WTC11 (cell line): ENCODE results near the gene C1QL1. TPM values are rescaled to one million over a fixed set of nuclear protein-coding genes. Genes with fewer than 3 reads are reported as not detected.

Experiments
- ATAC-seq: fragments of 200-7000 bp; cut with Tn5 transposase; 2 replicates; pipeline ENCODE4 v1.10.0; 2021; ENCODE audit warnings: mild to moderate bottlenecking, moderate library complexity
- CTCF ChIA-PET: fragments of 300-600 bp; sonication (Branson Sonifier 250); formaldehyde crosslinking; loops from one replicate; lab custom pipeline; 2021; ENCODE audit warnings: antibody characterized with exemption; lab: Charles Lee
- POLR2A ChIA-PET: fragments of 350-600 bp; sonication (Branson Sonifier 250); formaldehyde crosslinking; loops from one replicate; lab custom pipeline; 2021; ENCODE audit warnings: antibody characterized with exemption; lab: Charles Lee
- DNase-seq: peaks from one replicate; pipeline ENCODE4 v3.0.0; 2021; ENCODE audit warnings: low spot score
- H3K27ac Mint-ChIP-seq: 2 replicates; pipeline ENCODE4 v1.8.0; 2021; ENCODE audit warnings: mixed read lengths
- H3K27me3 Mint-ChIP-seq: 2 replicates; pipeline ENCODE4 v1.8.0; 2021; ENCODE audit warnings: low read depth, mild to moderate bottlenecking, moderate library complexity, mixed read lengths
- H3K36me3 Mint-ChIP-seq: 2 replicates; pipeline ENCODE4 v1.8.0; 2021; ENCODE audit warnings: mixed read lengths
- H3K4me1 Mint-ChIP-seq: 2 replicates; pipeline ENCODE4 v1.8.0; 2022; ENCODE audit warnings: mixed read lengths
- H3K4me3 Mint-ChIP-seq: 2 replicates; pipeline ENCODE4 v1.8.0; 2021; ENCODE audit warnings: mild to moderate bottlenecking, moderate library complexity, mixed read lengths
- H3K9me3 Mint-ChIP-seq: 2 replicates; pipeline ENCODE4 v1.8.0; 2021; ENCODE audit warnings: mixed read lengths
- ETV6 ChIP-seq: sonication (generic); formaldehyde crosslinking; IDR thresholded peaks from 2 replicates; pipeline ENCODE4 v1.8.1; 2022; ENCODE audit warnings: mild to moderate bottlenecking, missing genetic modification reagents
- HMGA2 ChIP-seq: fragments of 250-450 bp; sonication (Bioruptor Pico); IDR thresholded peaks from 2 replicates; pipeline ENCODE4 v1.4.0; 2021; ENCODE audit warnings: mild to moderate bottlenecking, moderate library complexity
- OVOL2 ChIP-seq: fragments of 250-450 bp; sonication (Bioruptor Pico); IDR thresholded peaks from 2 replicates; pipeline ENCODE4 v1.9.0; 2021; ENCODE audit warnings: mild to moderate bottlenecking, borderline replicate concordance
- SMAD3 ChIP-seq: sonication (generic); formaldehyde crosslinking; IDR thresholded peaks from 2 replicates; pipeline ENCODE4 v1.8.0; 2022; ENCODE audit warnings: missing genetic modification reagents, mild to moderate bottlenecking, borderline replicate concordance
- TEAD4 ChIP-seq: sonication (generic); formaldehyde crosslinking; IDR thresholded peaks from 2 replicates; pipeline ENCODE4 v1.8.0; 2022; ENCODE audit warnings: mild to moderate bottlenecking, missing genetic modification reagents
- ZNF232 ChIP-seq: sonication (generic); formaldehyde crosslinking; IDR thresholded peaks from 2 replicates; pipeline ENCODE4 v1.8.0; 2022; ENCODE audit warnings: mild to moderate bottlenecking, missing genetic modification reagents
- ZNF263 ChIP-seq: sonication (generic); formaldehyde crosslinking; IDR thresholded peaks from 2 replicates; pipeline ENCODE4 v1.8.1; 2022; ENCODE audit warnings: low read depth, mild to moderate bottlenecking, moderate library complexity, missing genetic modification reagents
- total RNA-seq: library from RNA; stranded (reverse); gene quantifications from 3 replicates; pipeline ENCODE4 v1.2.3, GENCODE V29; 2021
- TF ChIP-seq, protein P1 (sequence below): sonication (generic); formaldehyde crosslinking; IDR thresholded peaks from 2 replicates; pipeline ENCODE4 v1.8.1; 2022; ENCODE audit warnings: mild to moderate bottlenecking, missing genetic modification reagents, moderate library complexity, borderline replicate concordance
- TF ChIP-seq, protein P2 (sequence below): sonication (generic); formaldehyde crosslinking; IDR thresholded peaks from 2 replicates; pipeline ENCODE4 v1.8.0; 2023; ENCODE audit warnings: missing genetic modification reagents, mild to moderate bottlenecking, borderline replicate concordance
- TF ChIP-seq, protein P3 (sequence below): sonication (generic); formaldehyde crosslinking; IDR thresholded peaks from 2 replicates; pipeline ENCODE4 v1.8.1; 2022; ENCODE audit warnings: low read depth, mild to moderate bottlenecking, moderate library complexity, missing genetic modification reagents, borderline replicate concordance
- TF ChIP-seq, protein P4 (sequence below): sonication (generic); formaldehyde crosslinking; IDR thresholded peaks from 2 replicates; pipeline ENCODE4 v1.8.0; 2022; ENCODE audit warnings: missing genetic modification reagents
- TF ChIP-seq, protein P5 (sequence below): sonication (generic); formaldehyde crosslinking; IDR thresholded peaks from 2 replicates; pipeline ENCODE4 v1.8.0; 2022; ENCODE audit warnings: mild to moderate bottlenecking, missing genetic modification reagents
- TF ChIP-seq, protein P6 (sequence below): sonication (generic); formaldehyde crosslinking; IDR thresholded peaks from 2 replicates; pipeline ENCODE4 v1.8.1; 2022; ENCODE audit warnings: low read depth, missing genetic modification reagents, borderline replicate concordance

C1QL1 gene
- total RNA-seq, 1 experiment from 2014 or later: 13.4 TPM

DNA sequence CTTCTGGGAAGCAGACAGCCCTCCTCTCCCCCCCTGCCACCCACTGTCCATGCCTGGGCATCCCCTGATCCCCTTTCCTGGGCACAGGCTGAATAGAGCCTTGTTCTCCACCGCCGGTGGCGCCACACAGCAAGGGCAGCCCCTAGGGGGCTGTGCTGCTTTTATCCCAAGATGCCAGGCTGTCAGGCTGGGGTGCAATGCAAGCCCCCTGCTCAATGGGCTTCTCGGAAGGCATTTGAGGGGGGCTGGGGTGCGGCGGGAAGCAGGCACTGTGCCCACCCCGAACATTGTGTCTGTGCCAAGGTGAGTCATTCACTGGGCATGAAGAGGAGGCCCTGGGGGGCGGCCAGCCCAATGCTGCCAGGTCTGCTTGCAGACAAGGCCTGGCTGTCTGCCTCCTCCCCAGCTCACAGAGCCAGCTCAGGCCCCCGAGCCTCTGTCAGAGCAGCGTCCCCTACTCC lies 51.3 kb downstream of the C1QL1 start:
- DNase-seq: no peak
- ChIA-PET CTCF (interaction anchor here (0.7 to 1.3 kb wide), 4 partner anchors 8 to 105 kb away, joined by 3 to 5 read pairs (median 3); no protein-coding TSS in a partner anchor), POLR2A (no interaction called here)
- TF ChIP-seq ETV6 (CRISPR knock-in tag): no peak
- TF ChIP-seq, protein P1, sequence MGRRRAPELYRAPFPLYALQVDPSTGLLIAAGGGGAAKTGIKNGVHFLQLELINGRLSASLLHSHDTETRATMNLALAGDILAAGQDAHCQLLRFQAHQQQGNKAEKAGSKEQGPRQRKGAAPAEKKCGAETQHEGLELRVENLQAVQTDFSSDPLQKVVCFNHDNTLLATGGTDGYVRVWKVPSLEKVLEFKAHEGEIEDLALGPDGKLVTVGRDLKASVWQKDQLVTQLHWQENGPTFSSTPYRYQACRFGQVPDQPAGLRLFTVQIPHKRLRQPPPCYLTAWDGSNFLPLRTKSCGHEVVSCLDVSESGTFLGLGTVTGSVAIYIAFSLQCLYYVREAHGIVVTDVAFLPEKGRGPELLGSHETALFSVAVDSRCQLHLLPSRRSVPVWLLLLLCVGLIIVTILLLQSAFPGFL (CRISPR knock-in tag): no peak
- TF ChIP-seq, protein P2, sequence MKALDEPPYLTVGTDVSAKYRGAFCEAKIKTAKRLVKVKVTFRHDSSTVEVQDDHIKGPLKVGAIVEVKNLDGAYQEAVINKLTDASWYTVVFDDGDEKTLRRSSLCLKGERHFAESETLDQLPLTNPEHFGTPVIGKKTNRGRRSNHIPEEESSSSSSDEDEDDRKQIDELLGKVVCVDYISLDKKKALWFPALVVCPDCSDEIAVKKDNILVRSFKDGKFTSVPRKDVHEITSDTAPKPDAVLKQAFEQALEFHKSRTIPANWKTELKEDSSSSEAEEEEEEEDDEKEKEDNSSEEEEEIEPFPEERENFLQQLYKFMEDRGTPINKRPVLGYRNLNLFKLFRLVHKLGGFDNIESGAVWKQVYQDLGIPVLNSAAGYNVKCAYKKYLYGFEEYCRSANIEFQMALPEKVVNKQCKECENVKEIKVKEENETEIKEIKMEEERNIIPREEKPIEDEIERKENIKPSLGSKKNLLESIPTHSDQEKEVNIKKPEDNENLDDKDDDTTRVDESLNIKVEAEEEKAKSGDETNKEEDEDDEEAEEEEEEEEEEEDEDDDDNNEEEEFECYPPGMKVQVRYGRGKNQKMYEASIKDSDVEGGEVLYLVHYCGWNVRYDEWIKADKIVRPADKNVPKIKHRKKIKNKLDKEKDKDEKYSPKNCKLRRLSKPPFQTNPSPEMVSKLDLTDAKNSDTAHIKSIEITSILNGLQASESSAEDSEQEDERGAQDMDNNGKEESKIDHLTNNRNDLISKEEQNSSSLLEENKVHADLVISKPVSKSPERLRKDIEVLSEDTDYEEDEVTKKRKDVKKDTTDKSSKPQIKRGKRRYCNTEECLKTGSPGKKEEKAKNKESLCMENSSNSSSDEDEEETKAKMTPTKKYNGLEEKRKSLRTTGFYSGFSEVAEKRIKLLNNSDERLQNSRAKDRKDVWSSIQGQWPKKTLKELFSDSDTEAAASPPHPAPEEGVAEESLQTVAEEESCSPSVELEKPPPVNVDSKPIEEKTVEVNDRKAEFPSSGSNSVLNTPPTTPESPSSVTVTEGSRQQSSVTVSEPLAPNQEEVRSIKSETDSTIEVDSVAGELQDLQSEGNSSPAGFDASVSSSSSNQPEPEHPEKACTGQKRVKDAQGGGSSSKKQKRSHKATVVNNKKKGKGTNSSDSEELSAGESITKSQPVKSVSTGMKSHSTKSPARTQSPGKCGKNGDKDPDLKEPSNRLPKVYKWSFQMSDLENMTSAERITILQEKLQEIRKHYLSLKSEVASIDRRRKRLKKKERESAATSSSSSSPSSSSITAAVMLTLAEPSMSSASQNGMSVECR (CRISPR knock-in tag): no peak
- TF ChIP-seq, protein P3, sequence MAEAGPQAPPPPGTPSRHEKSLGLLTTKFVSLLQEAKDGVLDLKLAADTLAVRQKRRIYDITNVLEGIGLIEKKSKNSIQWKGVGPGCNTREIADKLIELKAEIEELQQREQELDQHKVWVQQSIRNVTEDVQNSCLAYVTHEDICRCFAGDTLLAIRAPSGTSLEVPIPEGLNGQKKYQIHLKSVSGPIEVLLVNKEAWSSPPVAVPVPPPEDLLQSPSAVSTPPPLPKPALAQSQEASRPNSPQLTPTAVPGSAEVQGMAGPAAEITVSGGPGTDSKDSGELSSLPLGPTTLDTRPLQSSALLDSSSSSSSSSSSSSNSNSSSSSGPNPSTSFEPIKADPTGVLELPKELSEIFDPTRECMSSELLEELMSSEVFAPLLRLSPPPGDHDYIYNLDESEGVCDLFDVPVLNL (CRISPR knock-in tag): no peak
- TF ChIP-seq, protein P4, sequence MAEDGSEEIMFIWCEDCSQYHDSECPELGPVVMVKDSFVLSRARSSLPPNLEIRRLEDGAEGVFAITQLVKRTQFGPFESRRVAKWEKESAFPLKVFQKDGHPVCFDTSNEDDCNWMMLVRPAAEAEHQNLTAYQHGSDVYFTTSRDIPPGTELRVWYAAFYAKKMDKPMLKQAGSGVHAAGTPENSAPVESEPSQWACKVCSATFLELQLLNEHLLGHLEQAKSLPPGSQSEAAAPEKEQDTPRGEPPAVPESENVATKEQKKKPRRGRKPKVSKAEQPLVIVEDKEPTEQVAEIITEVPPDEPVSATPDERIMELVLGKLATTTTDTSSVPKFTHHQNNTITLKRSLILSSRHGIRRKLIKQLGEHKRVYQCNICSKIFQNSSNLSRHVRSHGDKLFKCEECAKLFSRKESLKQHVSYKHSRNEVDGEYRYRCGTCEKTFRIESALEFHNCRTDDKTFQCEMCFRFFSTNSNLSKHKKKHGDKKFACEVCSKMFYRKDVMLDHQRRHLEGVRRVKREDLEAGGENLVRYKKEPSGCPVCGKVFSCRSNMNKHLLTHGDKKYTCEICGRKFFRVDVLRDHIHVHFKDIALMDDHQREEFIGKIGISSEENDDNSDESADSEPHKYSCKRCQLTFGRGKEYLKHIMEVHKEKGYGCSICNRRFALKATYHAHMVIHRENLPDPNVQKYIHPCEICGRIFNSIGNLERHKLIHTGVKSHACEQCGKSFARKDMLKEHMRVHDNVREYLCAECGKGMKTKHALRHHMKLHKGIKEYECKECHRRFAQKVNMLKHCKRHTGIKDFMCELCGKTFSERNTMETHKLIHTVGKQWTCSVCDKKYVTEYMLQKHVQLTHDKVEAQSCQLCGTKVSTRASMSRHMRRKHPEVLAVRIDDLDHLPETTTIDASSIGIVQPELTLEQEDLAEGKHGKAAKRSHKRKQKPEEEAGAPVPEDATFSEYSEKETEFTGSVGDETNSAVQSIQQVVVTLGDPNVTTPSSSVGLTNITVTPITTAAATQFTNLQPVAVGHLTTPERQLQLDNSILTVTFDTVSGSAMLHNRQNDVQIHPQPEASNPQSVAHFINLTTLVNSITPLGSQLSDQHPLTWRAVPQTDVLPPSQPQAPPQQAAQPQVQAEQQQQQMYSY (CRISPR knock-in tag): no peak
- no peak for TF ChIP-seq ZNF232 (CRISPR knock-in tag)
- no peak for TF ChIP-seq SMAD3 (CRISPR knock-in tag)
- TF ChIP-seq HMGA2 (CRISPR knock-in tag): no peak
- TF ChIP-seq, protein P5, sequence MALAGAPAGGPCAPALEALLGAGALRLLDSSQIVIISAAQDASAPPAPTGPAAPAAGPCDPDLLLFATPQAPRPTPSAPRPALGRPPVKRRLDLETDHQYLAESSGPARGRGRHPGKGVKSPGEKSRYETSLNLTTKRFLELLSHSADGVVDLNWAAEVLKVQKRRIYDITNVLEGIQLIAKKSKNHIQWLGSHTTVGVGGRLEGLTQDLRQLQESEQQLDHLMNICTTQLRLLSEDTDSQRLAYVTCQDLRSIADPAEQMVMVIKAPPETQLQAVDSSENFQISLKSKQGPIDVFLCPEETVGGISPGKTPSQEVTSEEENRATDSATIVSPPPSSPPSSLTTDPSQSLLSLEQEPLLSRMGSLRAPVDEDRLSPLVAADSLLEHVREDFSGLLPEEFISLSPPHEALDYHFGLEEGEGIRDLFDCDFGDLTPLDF (CRISPR knock-in tag): no peak
- no peak for TF ChIP-seq ZNF263 (CRISPR knock-in tag)
- TF ChIP-seq TEAD4: no peak
- no peak for TF ChIP-seq OVOL2
- TF ChIP-seq, protein P6, sequence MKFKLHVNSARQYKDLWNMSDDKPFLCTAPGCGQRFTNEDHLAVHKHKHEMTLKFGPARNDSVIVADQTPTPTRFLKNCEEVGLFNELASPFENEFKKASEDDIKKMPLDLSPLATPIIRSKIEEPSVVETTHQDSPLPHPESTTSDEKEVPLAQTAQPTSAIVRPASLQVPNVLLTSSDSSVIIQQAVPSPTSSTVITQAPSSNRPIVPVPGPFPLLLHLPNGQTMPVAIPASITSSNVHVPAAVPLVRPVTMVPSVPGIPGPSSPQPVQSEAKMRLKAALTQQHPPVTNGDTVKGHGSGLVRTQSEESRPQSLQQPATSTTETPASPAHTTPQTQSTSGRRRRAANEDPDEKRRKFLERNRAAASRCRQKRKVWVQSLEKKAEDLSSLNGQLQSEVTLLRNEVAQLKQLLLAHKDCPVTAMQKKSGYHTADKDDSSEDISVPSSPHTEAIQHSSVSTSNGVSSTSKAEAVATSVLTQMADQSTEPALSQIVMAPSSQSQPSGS (CRISPR knock-in tag): no peak
- TF ChIP-seq, all 79 proteins: peak for 0
- no peak for ATAC-seq
- Mint-ChIP-seq H3K4me3 (no peak overlapping the region), H3K36me3 (no peaks in the 10 kb centered on the region), H3K9me3 (no peaks in the 10 kb centered on the region), H3K4me1 (peaks cover 17% of the 10 kb centered on the region), H3K27me3 (peaks cover 20% of the 10 kb centered on the region), H3K27ac (no peak overlapping the region)
